HFF-Myc (cell line): ENCODE data around the gene DSG2.

Source experiments
- DNase-seq: peaks from one replicate; pipeline ENCODE4 v3.0.0-alpha.2; 2011; ENCODE audit warnings: low read depth; ENCODE audit errors: extremely low read depth
- H3K4me3 ChIP-seq: replicated peaks from 2 replicates; pipeline ENCODE4 v1.5.1; 2011; ENCODE audit warnings: low read depth, mild to moderate bottlenecking, control low read depth, low read length
- TF ChIP-seq, protein P1 (sequence below): IDR thresholded peaks from 2 replicates; pipeline ENCODE4 v1.5.1; 2012; ENCODE audit warnings: mild to moderate bottlenecking, low read depth, low read length, control low read depth; ENCODE audit errors: missing control alignments

Gene DSG2

DNA sequence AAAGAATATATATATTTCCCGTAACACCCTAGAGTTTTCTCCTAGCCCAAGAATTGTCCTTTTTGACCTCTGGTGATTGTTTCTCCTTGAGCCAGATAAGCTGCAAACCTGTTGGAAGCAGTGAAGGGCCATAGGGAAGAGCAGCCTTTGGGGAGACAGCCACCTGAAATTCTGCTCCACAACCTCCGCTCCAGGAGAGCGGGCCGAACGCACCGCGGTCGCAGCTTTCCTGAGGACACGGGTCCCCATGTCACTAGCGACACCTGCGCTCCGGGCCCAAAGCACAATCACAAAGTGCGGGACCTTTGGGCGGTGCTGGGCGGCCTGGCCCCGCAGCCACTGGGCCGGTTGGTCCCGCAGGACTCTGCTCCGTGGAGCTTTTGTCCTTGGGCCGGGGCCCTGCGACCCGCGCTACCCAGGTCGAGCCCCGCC is 557 bp upstream of the DSG2 start:
- no peak for DNase-seq
- TF ChIP-seq, protein P1, sequence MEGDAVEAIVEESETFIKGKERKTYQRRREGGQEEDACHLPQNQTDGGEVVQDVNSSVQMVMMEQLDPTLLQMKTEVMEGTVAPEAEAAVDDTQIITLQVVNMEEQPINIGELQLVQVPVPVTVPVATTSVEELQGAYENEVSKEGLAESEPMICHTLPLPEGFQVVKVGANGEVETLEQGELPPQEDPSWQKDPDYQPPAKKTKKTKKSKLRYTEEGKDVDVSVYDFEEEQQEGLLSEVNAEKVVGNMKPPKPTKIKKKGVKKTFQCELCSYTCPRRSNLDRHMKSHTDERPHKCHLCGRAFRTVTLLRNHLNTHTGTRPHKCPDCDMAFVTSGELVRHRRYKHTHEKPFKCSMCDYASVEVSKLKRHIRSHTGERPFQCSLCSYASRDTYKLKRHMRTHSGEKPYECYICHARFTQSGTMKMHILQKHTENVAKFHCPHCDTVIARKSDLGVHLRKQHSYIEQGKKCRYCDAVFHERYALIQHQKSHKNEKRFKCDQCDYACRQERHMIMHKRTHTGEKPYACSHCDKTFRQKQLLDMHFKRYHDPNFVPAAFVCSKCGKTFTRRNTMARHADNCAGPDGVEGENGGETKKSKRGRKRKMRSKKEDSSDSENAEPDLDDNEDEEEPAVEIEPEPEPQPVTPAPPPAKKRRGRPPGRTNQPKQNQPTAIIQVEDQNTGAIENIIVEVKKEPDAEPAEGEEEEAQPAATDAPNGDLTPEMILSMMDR = no peak
- H3K4me3 ChIP-seq = peak overlapping the region; percentile 40

DNA sequence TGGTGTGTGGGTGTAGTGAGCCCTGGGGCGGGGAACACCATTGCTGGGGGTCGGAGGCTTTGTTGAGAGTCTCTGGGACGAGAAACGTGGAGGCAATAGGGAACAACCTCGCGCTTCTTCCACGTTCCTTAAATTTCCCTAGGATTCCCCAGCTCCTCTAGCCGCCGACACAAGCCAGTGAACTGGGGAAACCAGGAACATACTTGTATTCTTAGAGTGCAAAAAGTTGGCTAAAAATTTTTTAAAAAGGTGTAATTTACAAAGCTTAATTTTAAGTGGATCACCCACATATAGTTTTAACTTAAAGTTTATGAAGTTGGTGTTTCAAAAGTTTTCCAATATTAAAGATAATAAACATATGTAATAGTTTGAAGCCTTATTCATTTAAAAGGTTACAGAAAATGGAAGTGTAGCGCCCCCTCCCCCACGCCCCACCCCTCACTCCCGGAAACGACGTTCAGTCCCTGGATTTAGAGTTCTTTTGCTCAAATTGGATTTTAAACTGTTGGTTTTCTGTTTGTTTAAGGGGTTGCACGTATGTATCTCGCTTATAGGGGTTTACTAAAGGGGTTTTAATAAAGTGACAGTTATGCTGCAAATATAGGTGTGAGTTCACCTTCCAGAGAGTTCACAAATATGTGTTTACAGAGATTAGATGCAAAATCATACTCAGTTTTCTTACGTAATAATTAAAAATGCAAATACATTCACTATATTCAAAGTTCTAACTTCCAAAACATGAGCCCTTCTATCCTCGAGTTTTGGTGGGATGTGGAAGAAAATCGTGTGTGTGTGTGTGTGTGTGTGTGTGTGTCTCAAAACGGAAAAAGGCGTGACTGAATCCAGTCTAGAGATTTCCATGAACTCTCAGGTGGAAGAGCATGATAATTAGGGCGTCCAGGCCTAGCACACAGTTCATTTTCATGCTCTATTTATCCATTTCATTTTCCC is 872 bp downstream of the DSG2 start:
- DNase-seq = no peak
- peak overlapping the region; percentile 40 for H3K4me3 ChIP-seq
- TF ChIP-seq, protein P1 = no peak

DNA sequence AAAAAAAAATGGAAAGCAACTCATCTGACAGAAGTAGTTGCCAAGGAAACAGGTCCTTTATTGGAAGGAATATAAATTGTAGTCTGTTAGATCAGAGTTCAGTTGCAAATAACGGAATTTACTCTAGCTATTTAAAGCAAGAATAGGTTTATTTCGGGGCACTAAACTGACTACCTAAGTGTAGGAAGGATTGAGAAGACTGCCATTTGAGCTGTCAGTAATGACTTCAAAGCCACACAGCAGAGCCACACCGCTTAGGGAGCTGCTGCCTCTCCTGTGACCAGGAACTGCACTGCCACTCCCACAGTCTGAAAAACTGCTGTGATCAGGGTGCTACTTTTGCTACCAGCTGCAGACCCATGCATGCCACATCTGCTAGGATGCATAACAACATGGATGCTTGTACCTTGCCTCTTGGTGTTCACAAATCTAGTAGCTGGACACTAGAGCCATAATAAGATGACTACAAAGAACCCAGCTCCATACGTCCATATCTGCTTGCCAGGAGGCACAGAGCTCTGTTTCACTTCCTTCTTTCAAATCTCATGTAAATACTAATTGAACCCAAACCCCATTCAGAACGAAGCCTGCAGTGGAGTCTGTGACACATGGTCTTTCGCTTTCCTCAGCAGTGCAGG is 2.2 kb downstream of the DSG2 start:
- no peak overlapping the region for H3K4me3 ChIP-seq
- TF ChIP-seq, protein P1 = no peak
- no peak for DNase-seq

DNA sequence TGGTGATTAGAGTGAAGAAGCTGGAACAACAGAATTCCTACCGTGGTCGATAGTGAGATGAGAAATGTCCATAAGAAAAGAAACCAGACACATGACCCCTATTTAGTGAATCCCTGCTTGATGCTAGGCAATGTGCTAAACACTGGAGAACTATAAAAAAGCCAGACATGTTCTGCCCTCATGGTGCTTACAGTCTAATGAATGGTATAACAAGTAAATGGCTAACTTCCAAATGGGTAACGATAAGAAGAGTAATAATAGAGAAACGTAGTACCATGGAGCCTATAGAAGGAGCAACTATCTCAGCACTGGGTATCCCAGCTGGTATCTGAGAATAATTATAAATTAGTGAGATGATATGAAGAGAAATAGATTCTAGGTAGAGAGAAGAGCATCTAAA is 5.0 kb downstream of the DSG2 start:
- TF ChIP-seq, protein P1 = no peak
- DNase-seq = no peak
- no peak overlapping the region for H3K4me3 ChIP-seq

DNA sequence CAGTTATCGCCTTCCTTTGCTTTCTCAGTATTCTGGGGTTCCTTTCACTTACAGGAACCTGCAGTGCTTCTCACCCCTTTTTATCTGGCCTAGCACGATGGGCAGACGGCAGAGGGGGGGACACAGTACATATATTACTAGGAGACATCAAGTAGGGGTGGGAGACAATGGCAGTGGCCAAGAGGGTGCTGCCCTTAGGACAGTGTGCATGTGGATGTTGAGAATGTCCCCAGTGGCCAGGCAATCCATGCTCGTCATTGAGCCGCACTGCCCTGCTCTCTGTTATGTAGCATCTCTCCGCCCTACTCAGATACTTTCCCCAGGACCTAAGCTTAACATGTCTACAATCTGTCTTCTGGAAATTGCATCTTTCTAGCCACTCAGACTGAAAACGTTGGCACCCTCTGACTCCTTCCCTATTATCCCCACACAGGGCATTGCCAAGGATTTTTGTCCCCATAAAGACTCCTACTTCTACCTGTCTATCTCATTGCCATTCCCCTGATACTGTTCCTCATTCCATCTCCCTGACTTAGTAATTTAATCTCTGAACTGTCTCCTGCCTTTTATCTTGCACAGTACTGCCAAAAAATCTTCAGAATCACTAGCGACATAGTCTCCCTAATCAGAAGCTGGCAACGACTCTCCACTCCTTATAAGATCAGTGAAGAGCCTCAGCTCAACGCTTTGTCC is 6.6 kb downstream of the DSG2 start:
- DNase-seq = no peak
- TF ChIP-seq, protein P1 = no peak
- H3K4me3 ChIP-seq = no peak overlapping the region

DNA sequence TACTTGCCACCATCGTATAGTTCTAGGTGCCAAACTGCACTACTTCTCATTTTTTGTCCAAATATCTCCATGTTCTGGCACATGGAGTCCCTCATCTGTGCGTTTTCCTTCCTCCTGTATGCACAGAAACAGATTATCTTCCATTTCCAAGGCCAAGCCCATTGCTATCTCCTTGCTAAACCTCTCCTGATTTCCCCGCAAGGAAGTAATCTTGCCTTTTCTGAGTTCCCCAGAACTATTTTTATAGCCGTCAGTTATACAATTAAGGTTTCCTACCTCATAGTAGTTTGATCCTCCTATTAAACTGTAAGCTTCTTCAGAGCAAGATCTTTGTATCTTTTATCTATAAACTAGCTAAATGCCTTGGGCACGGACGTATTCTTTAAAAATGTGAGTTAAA is 7.2 kb downstream of the DSG2 start:
- TF ChIP-seq, protein P1 = no peak
- no peak overlapping the region for H3K4me3 ChIP-seq
- DNase-seq = no peak
